Measurements from ENCODE around the gene NPC1. TPM values are rescaled to one million over a fixed set of nuclear protein-coding genes. Genes with fewer than 3 reads are reported as not detected.
A peak's percentile ranks its signal among the peaks of the same experiment; 100 is the strongest.

The NPC1 gene
- total and polyA plus RNA-seq, 4 donors, result 9.5 to 46.7 (median 27.3) TPM

DNA sequence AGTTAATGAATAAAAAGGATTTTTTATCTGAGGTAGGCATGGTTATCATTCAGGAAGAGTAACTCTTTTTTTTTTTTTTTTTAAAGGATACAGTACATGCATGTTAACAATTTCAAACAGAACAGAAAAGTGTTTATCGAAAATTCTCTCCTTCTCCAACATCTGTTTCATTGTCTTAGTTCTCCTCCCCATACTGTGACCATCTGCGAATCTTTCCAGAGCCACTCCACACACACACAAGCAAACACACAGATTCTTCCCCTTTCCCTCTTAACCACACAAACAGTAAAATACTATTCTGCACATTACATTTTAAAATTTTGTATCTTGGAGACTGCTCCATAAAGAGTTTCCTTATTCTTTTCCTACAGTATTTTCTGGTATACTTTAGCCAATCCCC lies 38.0 kb downstream of the NPC1 start:
- no peak for DNase-seq (ENCODE audit: low spot score)
- Histone ChIP-seq H3K4me3 (ENCODE audit: low read depth in 1 of 3, low read length in 3 of 3) (no peak overlapping the region), H3K9ac (ENCODE audit: low read depth in 1 of 2, low read length in 2 of 2) (no peak overlapping the region), H3K9me3 (ENCODE audit: control insufficient read depth in 4 of 4, low read length in 3 of 4) (no peaks in the 10 kb centered on the region), H3K27me3 (ENCODE audit: control insufficient read depth in 4 of 4, insufficient read depth in 4 of 4, low read length in 3 of 4) (no peaks in the 10 kb centered on the region), H3K27ac (ENCODE audit: low read depth in 1 of 2, low read length in 2 of 2) (no peak overlapping the region), H3K4me1 (ENCODE audit: control insufficient read depth in 4 of 4, insufficient read depth in 4 of 4, low read length in 3 of 4) (peaks cover 2 to 5% (median 3%) of the 10 kb centered on the region in 4 donors), H3K36me3 (ENCODE audit: control insufficient read depth in 4 of 4, insufficient read depth in 3 of 4, low read depth in 1 of 4, low read length in 3 of 4) (peaks cover 1 to 38% (median 30%) of the 10 kb centered on the region in 4 donors)
- TF ChIP-seq, protein P1, sequence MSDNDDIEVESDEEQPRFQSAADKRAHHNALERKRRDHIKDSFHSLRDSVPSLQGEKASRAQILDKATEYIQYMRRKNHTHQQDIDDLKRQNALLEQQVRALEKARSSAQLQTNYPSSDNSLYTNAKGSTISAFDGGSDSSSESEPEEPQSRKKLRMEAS (IDR thresholded peaks at IDR 0.05), result no peak
- TF ChIP-seq HNF4G (IDR thresholded peaks at IDR 0.05) (no peak), GABPA (IDR thresholded peaks at IDR 0.05 in 1 of 2, conservative IDR thresholded peaks at IDR 0.05 in 1 of 2) (no peak), RAD21 (IDR thresholded peaks at IDR 0.05) (no peak), TAF1 (conservative IDR thresholded peaks at IDR 0.05) (no peak), FOXA2 (IDR thresholded peaks at IDR 0.05) (no peak), JUND (IDR thresholded peaks at IDR 0.05) (no peak), NR2F2 (IDR thresholded peaks at IDR 0.05) (no peak), FOXA1 (IDR thresholded peaks at IDR 0.05) (no peak), SP1 (IDR thresholded peaks at IDR 0.05) (no peak), YY1 (IDR thresholded peaks at IDR 0.05) (no peak), REST (IDR thresholded peaks at IDR 0.05) (no peak), EGR1 (IDR thresholded peaks at IDR 0.05; ENCODE audit: low read depth in 2 of 2) (no peak), HNF4A (conservative IDR thresholded peaks at IDR 0.05) (no peak)
- TF ChIP-seq, protein P2, sequence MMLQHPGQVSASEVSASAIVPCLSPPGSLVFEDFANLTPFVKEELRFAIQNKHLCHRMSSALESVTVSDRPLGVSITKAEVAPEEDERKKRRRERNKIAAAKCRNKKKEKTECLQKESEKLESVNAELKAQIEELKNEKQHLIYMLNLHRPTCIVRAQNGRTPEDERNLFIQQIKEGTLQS (IDR thresholded peaks at IDR 0.05), result no peak
- WGBS, result 88% methylated on average over 2 of the region's 2 CpGs

DNA sequence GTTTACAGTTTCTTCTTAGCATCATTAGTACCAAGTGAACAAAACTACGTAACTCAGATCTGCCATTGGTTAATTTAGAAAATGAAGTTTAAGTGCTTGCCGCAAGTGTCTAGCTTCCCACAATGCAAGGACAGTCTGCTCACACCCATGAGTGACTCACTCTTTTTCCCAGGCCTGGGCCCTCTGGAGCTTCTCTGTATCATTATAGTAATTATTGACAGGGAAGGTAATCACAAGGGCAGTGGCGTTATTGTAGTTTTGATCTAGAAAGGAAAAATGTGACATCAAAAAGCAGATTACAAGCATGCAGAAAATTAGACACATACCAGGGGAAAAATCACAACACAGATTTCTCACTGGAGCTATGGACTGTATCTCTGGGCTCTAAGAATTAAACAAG lies 38.5 kb downstream of the NPC1 start:
- no peak overlapping the region for H3K27ac ChIP-seq (ENCODE audit: low read depth in 1 of 2, low read length in 2 of 2)
- H3K9ac ChIP-seq (ENCODE audit: low read depth in 1 of 2, low read length in 2 of 2), result no peak overlapping the region
- H3K4me1 ChIP-seq (ENCODE audit: control insufficient read depth in 4 of 4, insufficient read depth in 4 of 4, low read length in 3 of 4), result peaks cover 2 to 5% (median 3%) of the 10 kb centered on the region in 4 donors
- no peak overlapping the region for H3K4me3 ChIP-seq (ENCODE audit: low read depth in 1 of 3, low read length in 3 of 3)
- no peaks in the 10 kb centered on the region for H3K9me3 ChIP-seq (ENCODE audit: control insufficient read depth in 4 of 4, low read length in 3 of 4)
- no peaks in the 10 kb centered on the region for H3K27me3 ChIP-seq (ENCODE audit: control insufficient read depth in 4 of 4, insufficient read depth in 4 of 4, low read length in 3 of 4)
- no peak for DNase-seq (ENCODE audit: low spot score)
- TF ChIP-seq ZBTB33 (IDR thresholded peaks at IDR 0.05) (no peak), FOXA2 (IDR thresholded peaks at IDR 0.05) (no peak), JUND (IDR thresholded peaks at IDR 0.05) (peak in 1 of 2 donors; percentile 13), RXRA (IDR thresholded peaks at IDR 0.05) (no peak)
- H3K36me3 ChIP-seq (ENCODE audit: control insufficient read depth in 4 of 4, insufficient read depth in 3 of 4, low read depth in 1 of 4, low read length in 3 of 4), result peaks cover 1 to 35% (median 28%) of the 10 kb centered on the region in 4 donors
- 85% methylated on average over 3 of the region's 3 CpGs for WGBS

Measured in liver (tissue), 9 donors.